ENCODE data around the gene ZBTB7C.

ZBTB7C gene

GRCh38 chr18:48408727-48409590 is at the start of gene ZBTB7C:
Gene ZBTB7C, minus strand, starts transcription at chr18:48409383.
- H3K4me3 ChIP-seq (ENCODE audit: low read depth, low read length), result peak within 1 kb of the TSS; percentile 51
- ChIA-PET POLR2A (no interaction called here), CTCF (interaction anchor here (0.8 kb wide), 2 partner anchors 10 to 15 kb away, joined by 3 read pairs; no protein-coding TSS in a partner anchor)
- peak within 1 kb of the TSS; percentile 68; the same call in 1 of the 2 replicates for H3K27ac ChIP-seq (ENCODE audit: extremely low read depth, low read depth, low read length)
- H3K9me3 ChIP-seq (ENCODE audit: control insufficient read depth, insufficient read depth, low read depth, low read length), result no peaks in the 10 kb centered on the region
- TF ChIP-seq ZFP37 (tag by site-specific recombination; IDR thresholded peaks at IDR 0.05), result no peak
- TF ChIP-seq ZNF549 (tag by site-specific recombination; IDR thresholded peaks at IDR 0.05), result no peak
- TF ChIP-seq ZNF214 (tag by site-specific recombination; IDR thresholded peaks at IDR 0.05; ENCODE audit: borderline replicate concordance), result no peak
- TF ChIP-seq ZNF660 (tag by site-specific recombination; IDR thresholded peaks at IDR 0.05), result no peak
- peak; percentile 33; the same call in 1 of the 2 replicates for TF ChIP-seq GLIS2 (tag by site-specific recombination; IDR thresholded peaks at IDR 0.05)
- TF ChIP-seq ZBTB8A (tag by site-specific recombination; IDR thresholded peaks at IDR 0.05), result peak; percentile 9; the same call in 1 of the 2 replicates
- no peak for TF ChIP-seq PRDM2 (tag by site-specific recombination; IDR thresholded peaks at IDR 0.05; ENCODE audit: borderline replicate concordance)
- peak; percentile 18; the same call in 1 of the 2 replicates for TF ChIP-seq ZBTB6 (tag by site-specific recombination; IDR thresholded peaks at IDR 0.05)
- TF ChIP-seq ZNF398 (tag by site-specific recombination; IDR thresholded peaks at IDR 0.05), result peak; percentile 31; the same call in 1 of the 2 replicates
- no peak for TF ChIP-seq GLI4 (tag by site-specific recombination; IDR thresholded peaks at IDR 0.05)
- TF ChIP-seq ZNF670 (tag by site-specific recombination; IDR thresholded peaks at IDR 0.05; ENCODE audit: low read depth), result no peak
- no peak for TF ChIP-seq KLF17 (tag by site-specific recombination; IDR thresholded peaks at IDR 0.05)
- no peak for TF ChIP-seq ZNF175 (tag by site-specific recombination; IDR thresholded peaks at IDR 0.05)
- no peaks in the 10 kb centered on the region for H3K36me3 ChIP-seq (ENCODE audit: control insufficient read depth in 2 of 2, insufficient read depth in 1 of 2, low read length in 2 of 2)
- H3K4me1 ChIP-seq (ENCODE audit: control insufficient read depth, insufficient read depth, low read length), result peaks cover 5% of the 10 kb centered on the region
